HG02884 (cell line): ENCODE data around the gene ADCY6.

Experiments used
- ATAC-seq: cut with Tn5 transposase; IDR thresholded peaks from one replicate; pipeline ENCODE4 v1.9.1; 2021; ENCODE audit warnings: mild to moderate bottlenecking, moderate library complexity; ENCODE audit not compliant: unreplicated experiment

The ADCY6 gene

GRCh38 chr12:48786591-48787544 lies 2.0 kb downstream of the ADCY6 start:
- no peak for ATAC-seq

- no peak for ATAC-seq
These were observed 5.5 kb downstream of the ADCY6 start for GRCh38 chr12:48783432-48783831.

- ATAC-seq, result no peak
These were observed 6.2 kb downstream of the ADCY6 start for GRCh38 chr12:48782457-48783395.

- ATAC-seq, result no peak
These were observed 7.0 kb downstream of the ADCY6 start for GRCh38 chr12:48781750-48782456.

- ATAC-seq, result no peak
These were observed 8.4 kb downstream of the ADCY6 start for GRCh38 chr12:48780381-48781025.

GRCh38 chr12:48779869-48780268 lies 9.0 kb downstream of the ADCY6 start:
- ATAC-seq, result no peak

GRCh38 chr12:48777501-48778400 lies 11.1 kb downstream of the ADCY6 start:
- ATAC-seq, result no peak

- ATAC-seq, result no peak
These were observed 11.9 kb downstream of the ADCY6 start for GRCh38 chr12:48776956-48777355.

- ATAC-seq, result no peak
These were observed 12.8 kb downstream of the ADCY6 start for GRCh38 chr12:48775991-48776649.

GRCh38 chr12:48775299-48775698 lies 13.6 kb downstream of the ADCY6 start:
- no peak for ATAC-seq

GRCh38 chr12:48774516-48774915 lies 14.4 kb downstream of the ADCY6 start:
- no peak for ATAC-seq

GRCh38 chr12:48773686-48774085 lies 15.2 kb downstream of the ADCY6 start:
- ATAC-seq, result no peak

GRCh38 chr12:48771588-48772112 lies 17.2 kb downstream of the ADCY6 start:
- ATAC-seq, result no peak

- no peak for ATAC-seq
These were observed 18.1 kb downstream of the ADCY6 start for GRCh38 chr12:48770756-48771155.

- no peak for ATAC-seq
These were observed 20.2 kb downstream of the ADCY6 start for GRCh38 chr12:48768736-48769135.

- ATAC-seq, result no peak
These were observed 20.7 kb downstream of the ADCY6 start for GRCh38 chr12:48768147-48768546.

GRCh38 chr12:48767521-48767920 lies 21.4 kb downstream of the ADCY6 start:
- ATAC-seq, result no peak

GRCh38 chr12:48767047-48767446 lies 21.8 kb downstream of the ADCY6 start:
- ATAC-seq, result no peak

- ATAC-seq, result no peak
These were observed 23.1 kb downstream of the ADCY6 start for GRCh38 chr12:48765753-48766162.
